Neuron (in vitro differentiated cells): ENCODE data around the gene TTL.

Source experiments
- H2AFZ ChIP-seq: one replicate; pipeline ENCODE4 v1.6.1; 2013; ENCODE audit warnings: low read depth, mild to moderate bottlenecking, inconsistent platforms, low read length, moderate library complexity
- H3K27me3 ChIP-seq: one replicate; pipeline ENCODE4 v1.6.1; 2013; ENCODE audit warnings: low read length; ENCODE audit not compliant: insufficient read depth
- H3K36me3 ChIP-seq: one replicate; pipeline ENCODE4 v1.6.1; 2013; ENCODE audit warnings: low read length; ENCODE audit not compliant: insufficient read depth
- H3K4me1 ChIP-seq: one replicate; pipeline ENCODE4 v1.6.1; 2013; ENCODE audit warnings: low read length; ENCODE audit not compliant: insufficient read depth
- H3K4me3 ChIP-seq: 2 replicates; pipeline ENCODE4 v1.5.1; 2013; ENCODE audit warnings: mild to moderate bottlenecking, low read length, moderate library complexity
- H3K9me3 ChIP-seq: one replicate; pipeline ENCODE4 v1.6.1; 2013; ENCODE audit warnings: low read length

TTL gene

GRCh38 chr2:112584134-112584890, 102.4 kb downstream of the TTL start, which contains the start of gene CHCHD5:
Gene CHCHD5, plus strand, starts transcription at chr2:112584609. Its CDS starts 39 bp downstream, at chr2:112584648.
- no peaks in the 10 kb centered on the region for H3K27me3 ChIP-seq
- peak within 1 kb of the TSS; percentile 69 for H2AFZ ChIP-seq
- peak within 1 kb of the TSS; percentile 83 for H3K4me3 ChIP-seq
- peaks cover 22% of the 10 kb centered on the region for H3K36me3 ChIP-seq
- H3K4me1 ChIP-seq: peaks cover 17% of the 10 kb centered on the region
- no peaks in the 10 kb centered on the region for H3K9me3 ChIP-seq

GRCh38 chr2:112584891-112585250, 102.9 kb downstream of the TTL start:
- Histone ChIP-seq H3K9me3 (no peaks in the 10 kb centered on the region), H3K27me3 (no peaks in the 10 kb centered on the region), H3K36me3 (peaks cover 26% of the 10 kb centered on the region), H3K4me3 (peak overlapping the region; percentile 83), H3K4me1 (peaks cover 17% of the 10 kb centered on the region), H2AFZ (peak overlapping the region; percentile 61)

- no peaks in the 10 kb centered on the region for H3K27me3 ChIP-seq
- H3K36me3 ChIP-seq: peaks cover 26% of the 10 kb centered on the region
These were observed 103.4 kb downstream of the TTL start for GRCh38 chr2:112585400-112585799.

GRCh38 chr2:112585873-112586464, 104.0 kb downstream of the TTL start:
- no peaks in the 10 kb centered on the region for H3K9me3 ChIP-seq
- H2AFZ ChIP-seq: no peak overlapping the region
- no peaks in the 10 kb centered on the region for H3K27me3 ChIP-seq
- no peak overlapping the region for H3K4me3 ChIP-seq
- H3K36me3 ChIP-seq: peaks cover 26% of the 10 kb centered on the region
- peaks cover 17% of the 10 kb centered on the region for H3K4me1 ChIP-seq

More at GRCh38 chr2:112585400-112585799, 103.4 kb downstream of the TTL start:
- no peaks in the 10 kb centered on the region for H3K9me3 ChIP-seq
- H2AFZ ChIP-seq: no peak overlapping the region
- peak overlapping the region; percentile 83 for H3K4me3 ChIP-seq
- H3K4me1 ChIP-seq: peaks cover 17% of the 10 kb centered on the region

- H3K4me1 ChIP-seq: peaks cover 10% of the 10 kb centered on the region
- no peaks in the 10 kb centered on the region for H3K9me3 ChIP-seq
- no peaks in the 10 kb centered on the region for H3K27me3 ChIP-seq
- H3K4me3 ChIP-seq: no peak overlapping the region
- H2AFZ ChIP-seq: no peak overlapping the region
- H3K36me3 ChIP-seq: peaks cover 26% of the 10 kb centered on the region
These were observed 106.7 kb downstream of the TTL start for GRCh38 chr2:112588611-112589045.
